Measurements from ENCODE around the gene MDM1. TPM values are rescaled to one million over a fixed set of nuclear protein-coding genes. Genes with fewer than 3 reads are reported as not detected.

MDM1 gene
- total RNA-seq, 4 donors from 2014 or later = 5.9 to 9.3 (median 7.6) TPM

DNA sequence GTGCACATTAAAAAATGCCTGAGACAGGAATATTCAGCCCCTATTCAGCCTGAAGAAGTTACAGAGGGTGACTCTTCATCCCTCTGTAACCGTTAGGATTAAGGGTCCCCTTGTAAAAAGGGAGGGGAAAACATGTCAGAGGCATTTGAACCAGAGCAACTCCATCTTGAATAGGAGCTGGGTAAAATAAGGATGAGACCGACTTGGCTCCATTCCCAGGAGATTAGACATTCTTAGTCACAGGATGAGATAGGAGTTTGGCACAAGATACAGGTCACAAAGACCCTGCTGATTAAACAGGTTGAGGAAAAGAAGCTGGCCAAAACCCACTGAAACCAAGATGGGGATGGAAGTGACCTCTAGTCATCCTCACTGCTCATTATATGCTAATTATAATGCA is 19.9 kb upstream of the MDM1 start:
- DNase-seq (ENCODE audit: low spot score in 2 of 2) = no peak
- H3K4me3 ChIP-seq (ENCODE audit: low read depth, poor library complexity, severe bottlenecking) = no peak overlapping the region
- 56 to 72% methylated on average over 2 of the region's 2 CpGs for WGBS, 2 donors
- intact Hi-C loops (cut with DNase I; ENCODE audit: low total_unique reads) = no loop called here
- no peak for TF ChIP-seq POLR2A (IDR thresholded peaks at IDR 0.05)

DNA sequence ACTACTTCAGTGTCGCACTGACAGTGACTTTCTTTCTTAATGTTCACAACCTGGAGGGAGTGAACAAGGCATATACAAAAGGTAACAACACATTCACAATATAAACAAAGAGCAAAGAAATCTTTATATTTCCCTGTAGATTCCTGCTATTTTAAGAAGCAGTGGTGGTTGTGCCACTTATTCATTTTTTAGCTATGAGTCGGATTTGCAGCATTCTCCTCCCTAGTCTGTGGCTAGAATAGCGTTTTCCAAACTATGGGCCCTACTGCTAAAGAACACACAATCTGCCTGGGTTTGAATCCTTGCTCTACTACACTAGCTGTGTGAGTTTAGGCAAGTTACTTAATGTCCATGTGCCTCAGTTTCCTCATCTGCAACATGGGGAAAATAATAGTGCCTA is 18.6 kb upstream of the MDM1 start:
- intact Hi-C loops (cut with DNase I; ENCODE audit: low total_unique reads) = no loop called here
- TF ChIP-seq, protein P1, sequence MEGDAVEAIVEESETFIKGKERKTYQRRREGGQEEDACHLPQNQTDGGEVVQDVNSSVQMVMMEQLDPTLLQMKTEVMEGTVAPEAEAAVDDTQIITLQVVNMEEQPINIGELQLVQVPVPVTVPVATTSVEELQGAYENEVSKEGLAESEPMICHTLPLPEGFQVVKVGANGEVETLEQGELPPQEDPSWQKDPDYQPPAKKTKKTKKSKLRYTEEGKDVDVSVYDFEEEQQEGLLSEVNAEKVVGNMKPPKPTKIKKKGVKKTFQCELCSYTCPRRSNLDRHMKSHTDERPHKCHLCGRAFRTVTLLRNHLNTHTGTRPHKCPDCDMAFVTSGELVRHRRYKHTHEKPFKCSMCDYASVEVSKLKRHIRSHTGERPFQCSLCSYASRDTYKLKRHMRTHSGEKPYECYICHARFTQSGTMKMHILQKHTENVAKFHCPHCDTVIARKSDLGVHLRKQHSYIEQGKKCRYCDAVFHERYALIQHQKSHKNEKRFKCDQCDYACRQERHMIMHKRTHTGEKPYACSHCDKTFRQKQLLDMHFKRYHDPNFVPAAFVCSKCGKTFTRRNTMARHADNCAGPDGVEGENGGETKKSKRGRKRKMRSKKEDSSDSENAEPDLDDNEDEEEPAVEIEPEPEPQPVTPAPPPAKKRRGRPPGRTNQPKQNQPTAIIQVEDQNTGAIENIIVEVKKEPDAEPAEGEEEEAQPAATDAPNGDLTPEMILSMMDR (IDR thresholded peaks at IDR 0.05) = no peak
- no peak for TF ChIP-seq POLR2A (IDR thresholded peaks at IDR 0.05)
- 82 to 85% methylated on average over 3 of the region's 3 CpGs for WGBS, 2 donors
- no peak for DNase-seq (ENCODE audit: low spot score in 2 of 2)
- no peak overlapping the region for H3K4me3 ChIP-seq (ENCODE audit: low read depth, poor library complexity, severe bottlenecking)

DNA sequence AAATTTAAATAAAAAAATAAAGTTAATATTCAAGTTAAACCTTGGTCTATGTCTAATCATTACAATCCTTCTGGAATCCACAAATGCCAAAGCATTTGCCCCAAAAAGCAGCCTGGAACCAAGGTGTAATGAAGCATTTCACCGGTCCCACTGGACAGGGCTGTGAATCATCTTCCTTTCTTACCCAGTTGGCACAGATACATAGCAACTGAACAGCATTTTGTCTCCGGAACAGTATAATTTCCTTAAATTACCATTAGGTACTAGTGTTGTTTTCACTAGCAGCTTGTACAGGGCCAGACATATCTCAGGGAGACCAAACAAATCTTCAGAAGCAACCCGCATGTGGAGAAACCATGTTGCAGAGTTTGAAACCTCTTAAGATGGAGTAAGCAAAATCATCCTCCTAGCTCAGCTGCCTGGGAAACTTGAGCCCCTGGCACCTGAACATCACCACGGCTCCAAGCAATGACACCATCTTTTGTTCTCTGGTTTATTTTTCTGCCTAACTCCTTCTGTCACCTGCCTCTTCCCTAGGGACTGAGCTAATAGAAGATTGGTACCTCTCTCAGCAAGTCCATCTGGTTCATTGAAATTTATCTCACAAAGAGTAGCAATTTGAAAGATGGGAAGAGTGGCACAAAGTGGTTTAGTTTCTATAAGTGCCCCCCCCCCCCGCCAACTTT is 17.9 kb upstream of the MDM1 start:
- WGBS, 2 donors = 75 to 80% methylated on average over 5 of the region's 5 CpGs
- no peak for DNase-seq (ENCODE audit: low spot score in 2 of 2)
- TF ChIP-seq, protein P1 (IDR thresholded peaks at IDR 0.05) = no peak
- no peak for TF ChIP-seq POLR2A (IDR thresholded peaks at IDR 0.05)
- intact Hi-C loops (cut with DNase I; ENCODE audit: low total_unique reads) = no loop called here
- H3K4me3 ChIP-seq (ENCODE audit: low read depth, poor library complexity, severe bottlenecking) = no peak overlapping the region

DNA sequence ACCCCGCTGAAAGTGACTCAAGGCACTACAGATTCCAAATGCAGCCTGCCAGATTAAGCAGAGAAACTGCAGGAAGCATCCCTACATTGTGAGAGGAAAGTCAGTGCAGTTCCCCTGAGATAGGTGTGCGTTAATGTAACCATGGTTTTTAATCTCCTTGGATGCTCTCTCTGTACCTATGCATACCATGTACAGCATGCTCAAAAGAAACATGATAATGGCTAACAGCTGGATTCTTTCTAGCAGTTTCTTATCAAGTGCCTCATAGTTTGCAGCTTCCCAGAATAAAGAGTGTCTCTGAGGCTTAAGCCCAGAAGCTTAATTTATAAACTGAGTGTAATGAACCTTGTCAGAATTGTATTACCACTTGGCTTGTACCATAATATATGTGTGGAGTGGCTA is 17.1 kb upstream of the MDM1 start:
- intact Hi-C loops (cut with DNase I; ENCODE audit: low total_unique reads) = no loop called here
- 54 to 56% methylated on average over 2 of the region's 2 CpGs for WGBS, 2 donors
- no peak for TF ChIP-seq POLR2A (IDR thresholded peaks at IDR 0.05)
- TF ChIP-seq, protein P1 (IDR thresholded peaks at IDR 0.05) = no peak
- no peak overlapping the region for H3K4me3 ChIP-seq (ENCODE audit: low read depth, poor library complexity, severe bottlenecking)
- no peak for DNase-seq (ENCODE audit: low spot score in 2 of 2)

DNA sequence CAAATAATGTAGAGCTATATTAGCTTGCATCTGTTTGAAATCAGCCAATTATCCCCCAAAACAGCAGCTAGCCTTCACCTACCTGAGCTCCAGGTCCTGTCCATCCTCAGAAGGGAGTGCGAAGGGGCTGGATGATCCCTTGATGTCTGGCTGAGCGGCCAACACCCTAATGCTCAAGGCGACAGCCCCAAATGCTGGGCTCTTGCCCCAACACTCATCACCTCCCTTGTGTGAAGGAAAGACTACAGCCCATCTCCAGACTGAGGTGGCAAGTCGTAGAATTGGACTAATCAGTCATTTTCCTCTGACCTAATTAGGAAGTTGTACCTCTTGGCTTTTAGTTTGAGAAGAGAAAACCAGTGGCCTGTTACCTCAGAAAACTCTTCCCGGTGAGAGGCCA is 16.3 kb upstream of the MDM1 start:
- intact Hi-C loops (cut with DNase I; ENCODE audit: low total_unique reads) = no loop called here
- TF ChIP-seq POLR2A (IDR thresholded peaks at IDR 0.05) = no peak
- TF ChIP-seq, protein P1 (IDR thresholded peaks at IDR 0.05) = no peak
- no peak overlapping the region for H3K4me3 ChIP-seq (ENCODE audit: low read depth, poor library complexity, severe bottlenecking)
- WGBS, 2 donors = 88 to 92% methylated on average over 5 of the region's 5 CpGs
- DNase-seq (ENCODE audit: low spot score in 2 of 2) = no peak

DNA sequence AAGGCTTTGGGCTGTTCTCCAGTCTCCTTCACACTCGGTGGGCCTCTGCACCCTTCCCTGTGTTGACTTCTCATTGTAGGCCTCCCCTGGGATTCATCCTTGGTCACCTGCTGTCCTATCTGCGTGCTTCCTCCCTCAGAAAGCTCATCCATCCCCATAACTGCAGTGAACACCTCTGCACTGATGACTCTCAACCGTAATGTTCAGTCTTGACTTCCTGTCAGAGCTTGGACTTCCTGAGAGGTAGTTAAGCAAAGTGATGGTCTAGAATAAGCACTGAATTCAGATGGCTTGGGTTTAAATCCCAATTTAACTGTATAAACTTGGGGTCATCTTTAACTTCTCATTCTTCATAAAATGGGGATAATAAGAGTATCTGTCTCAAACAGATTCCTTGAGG is 13.6 kb upstream of the MDM1 start:
- TF ChIP-seq, protein P1 (IDR thresholded peaks at IDR 0.05) = no peak
- no peak for TF ChIP-seq POLR2A (IDR thresholded peaks at IDR 0.05)
- no peak overlapping the region for H3K4me3 ChIP-seq (ENCODE audit: low read depth, poor library complexity, severe bottlenecking)
- WGBS, 2 donors = 68% methylated on average over 3 of the region's 3 CpGs
- DNase-seq (ENCODE audit: low spot score in 2 of 2) = no peak
- intact Hi-C loops (cut with DNase I; ENCODE audit: low total_unique reads) = no loop called here

All from lower leg skin (tissue), 4 donors.